Astrocyte (in vitro differentiated cells and primary cell): Measurements from ENCODE around the gene CARD14. TPM values are rescaled to one million over a fixed set of nuclear protein-coding genes. Genes with fewer than 3 reads are reported as not detected.
A peak's percentile ranks its signal among the peaks of the same experiment; 100 is the strongest.
"Not testable (repeated sequence)": the region's sequence is repeated elsewhere in the genome, so short reads cannot be mapped to it uniquely, and the experiment has no call there.

ENCODE experiments used
- DNase-seq: peaks from one replicate; pipeline ENCODE4 v3.0.0-alpha.2; 2010; ENCODE audit warnings: low read depth
- FAIRE-seq: peaks from 2 replicates; lab custom pipeline; 2011; peaks lifted over from hg19 to GRCh38; lab: Jason Lieb, UNC
- H2AFZ ChIP-seq: 2 replicates; pipeline ENCODE4 v1.6.0; 2012; ENCODE audit warnings: low read depth, low read length, inconsistent platforms
- H3K27ac ChIP-seq: 2 replicates; pipeline ENCODE4 v1.5.1; 2011; ENCODE audit warnings: low read depth, low read length, inconsistent platforms
- H3K27me3 ChIP-seq: 2 replicates; pipeline ENCODE4 v1.6.0; 2011; ENCODE audit warnings: low read length, inconsistent platforms; ENCODE audit not compliant: insufficient read depth
- H3K36me3 ChIP-seq: 2 replicates; pipeline ENCODE4 v1.5.1; 2011; ENCODE audit warnings: low read length, inconsistent platforms; ENCODE audit not compliant: insufficient read depth
- H3K4me1 ChIP-seq: 2 replicates; pipeline ENCODE4 v1.5.1; 2011; ENCODE audit warnings: low read length, inconsistent platforms; ENCODE audit not compliant: insufficient read depth
- H3K4me2 ChIP-seq: 2 replicates; pipeline ENCODE4 v1.6.0; 2012; ENCODE audit warnings: low read length, inconsistent platforms
- H3K4me3 ChIP-seq: 2 replicates; pipeline ENCODE4 v1.5.1; 2011; ENCODE audit warnings: low read depth, mild to moderate bottlenecking, low read length, inconsistent platforms; ENCODE audit not compliant: insufficient read depth
- H3K79me2 ChIP-seq: 2 replicates; pipeline ENCODE4 v1.6.0; 2012; ENCODE audit warnings: mild to moderate bottlenecking, low read length, inconsistent platforms; ENCODE audit not compliant: insufficient read depth
- H3K9ac ChIP-seq: 2 replicates; pipeline ENCODE4 v1.6.0; 2012; ENCODE audit warnings: mild to moderate bottlenecking, low read length, inconsistent platforms
- H3K9me3 ChIP-seq: 2 replicates; pipeline ENCODE4 v1.5.1; 2012; ENCODE audit warnings: low read depth, mild to moderate bottlenecking, low read length, inconsistent platforms; ENCODE audit not compliant: insufficient read depth
- H4K20me1 ChIP-seq: 2 replicates; pipeline ENCODE4 v1.6.0; 2012; ENCODE audit warnings: low read length, inconsistent platforms; ENCODE audit not compliant: insufficient read depth
- H3K27ac Mint-ChIP-seq: one replicate; pipeline ENCODE4 v1.8.0; 2021; ENCODE audit warnings: mild to moderate bottlenecking, mixed read lengths; ENCODE audit not compliant: unreplicated experiment
- H3K27me3 Mint-ChIP-seq: one replicate; pipeline ENCODE4 v1.8.0; 2021; ENCODE audit warnings: low read depth, mixed read lengths; ENCODE audit not compliant: unreplicated experiment
- H3K36me3 Mint-ChIP-seq: one replicate; pipeline ENCODE4 v1.8.0; 2021; ENCODE audit warnings: low read depth, mixed read lengths; ENCODE audit not compliant: unreplicated experiment
- H3K4me1 Mint-ChIP-seq: one replicate; pipeline ENCODE4 v1.8.0; 2021; ENCODE audit warnings: low read depth, mixed read lengths; ENCODE audit not compliant: unreplicated experiment
- H3K4me3 Mint-ChIP-seq: one replicate; pipeline ENCODE4 v1.8.0; 2021; ENCODE audit warnings: mild to moderate bottlenecking, moderate library complexity, mixed read lengths; ENCODE audit not compliant: unreplicated experiment
- H3K9me3 Mint-ChIP-seq: one replicate; pipeline ENCODE4 v1.8.0; 2021; ENCODE audit warnings: mild to moderate bottlenecking, mixed read lengths; ENCODE audit not compliant: unreplicated experiment
- EZH2 ChIP-seq: IDR thresholded peaks from 2 replicates; pipeline ENCODE4 v1.6.1; 2012; ENCODE audit warnings: mild to moderate bottlenecking, low read length, inconsistent platforms; ENCODE audit not compliant: insufficient read depth
- total RNA-seq: library from RNA; stranded (reverse); gene quantifications from 2 replicates; pipeline ENCODE4 v1.2.1, GENCODE V29; 2021
- TF ChIP-seq, protein P1 (sequence below): IDR thresholded peaks from 2 replicates; pipeline ENCODE4 v1.5.1; 2011; ENCODE audit warnings: low read depth, mild to moderate bottlenecking, inconsistent platforms, low read length, moderate library complexity; ENCODE audit not compliant: insufficient read depth

Gene CARD14
- total RNA-seq, 1 donor from 2014 or later, result not detected

DNA sequence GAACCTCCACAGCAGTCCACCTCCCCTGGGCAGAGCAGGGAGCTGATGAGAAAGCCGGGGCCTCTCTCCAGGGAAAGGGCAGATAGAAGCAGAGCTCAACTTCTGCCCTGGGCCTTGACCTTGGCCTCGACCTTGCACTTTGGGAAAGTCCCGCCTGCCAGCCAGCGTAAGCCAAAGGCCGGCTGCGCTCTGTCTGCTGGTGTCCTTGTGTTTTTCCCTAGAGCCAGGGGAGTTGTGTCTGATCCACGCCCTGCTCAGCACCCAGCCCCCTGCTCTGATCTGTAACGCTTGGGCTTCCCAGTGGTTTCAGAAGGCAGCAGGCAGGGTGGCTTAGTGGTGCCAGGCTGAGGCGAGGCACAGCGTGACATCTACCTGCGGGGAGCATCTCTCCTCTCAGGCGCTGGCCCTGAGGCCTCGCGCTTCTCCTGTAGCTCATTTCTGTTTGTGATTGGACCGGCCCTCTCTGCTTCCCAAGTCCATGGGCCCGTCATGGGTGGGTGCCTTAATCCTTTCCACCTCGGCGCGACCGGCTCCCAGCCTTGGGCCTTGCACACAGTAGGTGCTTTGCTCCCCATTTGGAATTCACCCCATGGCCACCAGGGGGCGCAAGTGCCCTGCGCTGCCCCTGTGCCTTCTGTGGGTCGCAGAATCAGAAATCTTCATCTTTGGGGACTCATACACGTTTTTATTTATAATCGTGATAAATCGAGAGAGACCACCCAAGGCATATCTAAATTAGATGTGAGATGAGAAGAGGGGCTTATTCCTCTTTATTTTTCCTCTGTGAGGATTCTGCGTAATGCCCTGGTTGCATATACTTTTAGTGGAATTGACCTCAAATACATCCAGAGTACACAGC, 26.1 kb downstream of the CARD14 start:
- no peaks in the 10 kb centered on the region for H3K9me3 ChIP-seq
- no peaks in the 10 kb centered on the region for H3K36me3 ChIP-seq
- no peaks in the 10 kb centered on the region for H3K79me2 ChIP-seq
- H3K4me2 ChIP-seq, result no peak overlapping the region
- no peak overlapping the region for H3K4me3 ChIP-seq
- Mint-ChIP-seq H3K27ac (no peak overlapping the region), H3K27me3 (peaks cover 39% of the 10 kb centered on the region), H3K9me3 (peaks cover 7% of the 10 kb centered on the region), H3K36me3 (no peaks in the 10 kb centered on the region), H3K4me3 (no peak overlapping the region), H3K4me1 (peaks cover 4% of the 10 kb centered on the region)
- no peak overlapping the region for H3K27ac ChIP-seq
- no peaks in the 10 kb centered on the region for H3K4me1 ChIP-seq
- no peak overlapping the region for H2AFZ ChIP-seq
- DNase-seq (no peak), FAIRE-seq (no peak)
- H3K9ac ChIP-seq, result no peak overlapping the region
- peaks cover 9% of the 10 kb centered on the region for H3K27me3 ChIP-seq
- H4K20me1 ChIP-seq, result no peaks in the 10 kb centered on the region
- TF ChIP-seq, protein P1, sequence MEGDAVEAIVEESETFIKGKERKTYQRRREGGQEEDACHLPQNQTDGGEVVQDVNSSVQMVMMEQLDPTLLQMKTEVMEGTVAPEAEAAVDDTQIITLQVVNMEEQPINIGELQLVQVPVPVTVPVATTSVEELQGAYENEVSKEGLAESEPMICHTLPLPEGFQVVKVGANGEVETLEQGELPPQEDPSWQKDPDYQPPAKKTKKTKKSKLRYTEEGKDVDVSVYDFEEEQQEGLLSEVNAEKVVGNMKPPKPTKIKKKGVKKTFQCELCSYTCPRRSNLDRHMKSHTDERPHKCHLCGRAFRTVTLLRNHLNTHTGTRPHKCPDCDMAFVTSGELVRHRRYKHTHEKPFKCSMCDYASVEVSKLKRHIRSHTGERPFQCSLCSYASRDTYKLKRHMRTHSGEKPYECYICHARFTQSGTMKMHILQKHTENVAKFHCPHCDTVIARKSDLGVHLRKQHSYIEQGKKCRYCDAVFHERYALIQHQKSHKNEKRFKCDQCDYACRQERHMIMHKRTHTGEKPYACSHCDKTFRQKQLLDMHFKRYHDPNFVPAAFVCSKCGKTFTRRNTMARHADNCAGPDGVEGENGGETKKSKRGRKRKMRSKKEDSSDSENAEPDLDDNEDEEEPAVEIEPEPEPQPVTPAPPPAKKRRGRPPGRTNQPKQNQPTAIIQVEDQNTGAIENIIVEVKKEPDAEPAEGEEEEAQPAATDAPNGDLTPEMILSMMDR, result peak; percentile 73
- no peak for TF ChIP-seq EZH2

- FAIRE-seq (no peak), DNase-seq (no peak)
- Histone ChIP-seq H4K20me1 (no peaks in the 10 kb centered on the region), H3K27ac (no peak overlapping the region), H3K79me2 (no peaks in the 10 kb centered on the region), H3K9me3 (no peaks in the 10 kb centered on the region), H3K36me3 (no peaks in the 10 kb centered on the region), H3K27me3 (peaks cover 7% of the 10 kb centered on the region), H3K9ac (no peak overlapping the region), H3K4me3 (no peak overlapping the region), H3K4me1 (no peaks in the 10 kb centered on the region), H3K4me2 (no peak overlapping the region), H2AFZ (no peak overlapping the region)
- Mint-ChIP-seq H3K4me3 (no peak overlapping the region), H3K27me3 (peaks cover 34% of the 10 kb centered on the region), H3K36me3 (no peaks in the 10 kb centered on the region), H3K4me1 (peaks cover 4% of the 10 kb centered on the region), H3K9me3 (peaks cover 7% of the 10 kb centered on the region), H3K27ac (no peak overlapping the region)
- TF ChIP-seq, protein P1, result no peak
- TF ChIP-seq EZH2, result no peak
Measured at GRCh38 chr17:80196652-80197051, 26.8 kb downstream of the CARD14 start.

DNA sequence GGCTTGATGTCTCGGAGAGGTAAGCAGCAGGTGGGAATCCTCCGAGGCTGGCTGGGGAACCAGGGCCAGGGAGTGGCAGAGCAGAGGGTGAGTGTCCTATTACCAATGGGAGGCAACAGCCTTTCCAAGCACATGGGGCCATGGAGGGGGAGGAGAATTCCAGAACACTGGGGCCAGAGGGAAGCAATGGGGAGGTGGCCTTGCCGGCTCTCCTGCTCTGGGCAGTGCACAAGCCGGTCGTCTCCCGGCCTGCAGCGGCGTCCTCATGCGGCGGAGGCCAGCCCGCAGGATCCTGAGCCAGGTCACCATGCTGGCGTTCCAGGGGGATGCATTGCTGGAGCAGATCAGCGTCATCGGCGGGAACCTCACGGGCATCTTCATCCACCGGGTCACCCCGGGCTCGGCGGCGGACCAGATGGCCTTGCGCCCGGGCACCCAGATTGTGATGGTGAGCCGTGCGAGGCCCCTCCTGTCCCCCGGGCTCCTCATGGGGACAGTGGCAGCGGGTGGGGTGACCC, 28.4 kb downstream of the CARD14 start:
- H3K4me3 ChIP-seq, result no peak overlapping the region
- no peak overlapping the region for H3K27ac ChIP-seq
- Mint-ChIP-seq H3K4me1 (peaks cover 2% of the 10 kb centered on the region), H3K9me3 (peaks cover 7% of the 10 kb centered on the region), H3K27me3 (peaks cover 21% of the 10 kb centered on the region), H3K36me3 (no peaks in the 10 kb centered on the region), H3K27ac (no peak overlapping the region), H3K4me3 (no peak overlapping the region)
- H3K4me1 ChIP-seq, result no peaks in the 10 kb centered on the region
- DNase-seq (no peak), FAIRE-seq (no peak)
- no peak for TF ChIP-seq EZH2
- TF ChIP-seq, protein P1, result no peak
- H3K79me2 ChIP-seq, result no peaks in the 10 kb centered on the region
- H3K27me3 ChIP-seq, result no peaks in the 10 kb centered on the region
- no peak overlapping the region for H3K4me2 ChIP-seq
- H3K36me3 ChIP-seq, result no peaks in the 10 kb centered on the region
- H2AFZ ChIP-seq, result no peak overlapping the region
- H3K9ac ChIP-seq, result no peak overlapping the region
- no peaks in the 10 kb centered on the region for H3K9me3 ChIP-seq
- H4K20me1 ChIP-seq, result no peaks in the 10 kb centered on the region

DNA sequence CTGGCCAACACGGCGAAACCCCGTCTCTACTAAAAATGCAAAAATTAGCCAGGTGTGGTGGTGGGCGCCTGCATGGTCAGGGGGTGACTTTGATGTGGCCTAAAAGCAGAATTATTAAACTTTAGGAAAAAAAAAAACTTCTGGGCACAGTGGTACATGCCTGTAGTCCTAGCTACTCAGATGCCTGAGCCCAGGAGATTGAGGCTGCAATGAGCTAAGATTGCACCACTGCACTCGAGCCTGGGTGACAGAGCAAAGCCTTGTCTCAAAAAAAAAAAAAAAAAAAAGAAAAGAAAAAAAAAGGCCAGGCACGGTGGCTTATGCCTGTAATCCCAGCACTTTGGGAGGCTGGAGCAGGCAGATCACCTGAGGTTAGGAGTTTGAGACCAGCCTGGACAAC, 29.5 kb downstream of the CARD14 start:
- H3K27ac Mint-ChIP-seq, H3K9me3 ChIP-seq, H2AFZ ChIP-seq, H3K27ac ChIP-seq, H3K4me1 Mint-ChIP-seq, DNase-seq, H3K36me3 ChIP-seq, H3K27me3 ChIP-seq, H3K4me1 ChIP-seq, H3K79me2 ChIP-seq, H3K4me3 Mint-ChIP-seq, FAIRE-seq, H3K9ac ChIP-seq, H3K9me3 Mint-ChIP-seq, H4K20me1 ChIP-seq, H3K4me3 ChIP-seq, H3K36me3 Mint-ChIP-seq, H3K4me2 ChIP-seq: not testable (repeated sequence)
- peaks cover 15% of the 10 kb centered on the region for H3K27me3 Mint-ChIP-seq
